Caco-2 (cell line): Measurements from ENCODE around the gene GALNTL6. TPM values are rescaled to one million over a fixed set of nuclear protein-coding genes. Genes with fewer than 3 reads are reported as not detected.

Experiments used
- BruUV-seq: library from RNA; stranded (reverse); fragments of 400-500 nt; replicated peaks from 2 replicates; lab custom pipeline; 2021; lab: Mats Ljungman, UMichigan
- CTCF ChIA-PET: fragments of 300-600 bp; sonication (Branson Sonifier 250); formaldehyde crosslinking; loops from one replicate; lab custom pipeline; 2022; ENCODE audit warnings: antibody characterized with exemption; lab: Charles Lee
- POLR2A ChIA-PET: fragments of 300-600 bp; sonication (Branson Sonifier 250); formaldehyde crosslinking; loops from one replicate; lab custom pipeline; 2022; ENCODE audit warnings: antibody characterized with exemption; lab: Charles Lee
- DNase-seq, 2 experiments: peaks; one replicate each; pipeline versions ENCODE4 v3.0.0 to v3.0.0-alpha.2; 2020 to 2022
- H3K27me3 ChIP-seq: replicated peaks from 2 replicates; pipeline ENCODE4 v1.6.0; 2011; ENCODE audit warnings: low read length; ENCODE audit not compliant: control insufficient read depth, insufficient read depth
- H3K36me3 ChIP-seq: 2 replicates; pipeline ENCODE4 v1.5.1; 2011; ENCODE audit warnings: low read length; ENCODE audit not compliant: control insufficient read depth, insufficient read depth
- H3K4me1 ChIP-seq: fragments of 250-450 bp; sonication (Bioruptor Pico); 2 replicates; pipeline ENCODE4 v1.5.1; 2020; ENCODE audit warnings: mild to moderate bottlenecking
- H3K4me3 ChIP-seq: 2 replicates; pipeline ENCODE4 v1.5.1; 2011; ENCODE audit warnings: low read depth, mild to moderate bottlenecking, control low read depth, low read length
- H3K9me3 ChIP-seq: fragments of 250-450 bp; sonication (Bioruptor Pico); 2 replicates; pipeline ENCODE4 v1.5.1; 2020; ENCODE audit warnings: mild to moderate bottlenecking, moderate library complexity
- H3K27ac Mint-ChIP-seq: one replicate; pipeline ENCODE4 v1.8.0; 2022; ENCODE audit warnings: mixed read lengths; ENCODE audit not compliant: unreplicated experiment
- H3K27me3 Mint-ChIP-seq: one replicate; pipeline ENCODE4 v1.8.0; 2022; ENCODE audit warnings: mixed read lengths; ENCODE audit not compliant: insufficient read depth, unreplicated experiment
- H3K36me3 Mint-ChIP-seq: one replicate; pipeline ENCODE4 v1.8.0; 2022; ENCODE audit warnings: mild to moderate bottlenecking, mixed read lengths; ENCODE audit not compliant: insufficient read depth, unreplicated experiment
- H3K4me1 Mint-ChIP-seq: one replicate; pipeline ENCODE4 v1.8.0; 2022; ENCODE audit warnings: low read depth, mixed read lengths; ENCODE audit not compliant: unreplicated experiment
- H3K4me3 Mint-ChIP-seq: one replicate; pipeline ENCODE4 v1.8.0; 2022; ENCODE audit warnings: mild to moderate bottlenecking, moderate library complexity, mixed read lengths; ENCODE audit not compliant: unreplicated experiment
- H3K9me3 Mint-ChIP-seq: one replicate; pipeline ENCODE4 v1.8.0; 2022; ENCODE audit warnings: mixed read lengths; ENCODE audit not compliant: unreplicated experiment
- CTCF ChIP-seq, 2 experiments: fragments of 200-600 bp in 1 of 2; IDR thresholded peaks; 1 replicate in 1 of 2; 2 replicates in 1 of 2; pipeline versions ENCODE4 v1.5.1 to v1.8.0; 2011 to 2022; ENCODE audit warnings: antibody characterized with exemption in 1 of 2, control low read depth in 1 of 2, inconsistent platforms in 1 of 2, low read depth in 1 of 2, low read length in 1 of 2, mild to moderate bottlenecking in 1 of 2, moderate library complexity in 1 of 2; ENCODE audit not compliant: insufficient read depth in 1 of 2, severe bottlenecking in 1 of 2, unreplicated experiment in 1 of 2
- intact Hi-C: fragments of 100-400 bp; cut with micrococcal nuclease; formaldehyde crosslinking; loops from one replicate; pipeline ENCODE4 v1.10.0; 2022; ENCODE audit not compliant: unreplicated experiment
- total RNA-seq: library from RNA; stranded (reverse); gene quantifications from 2 replicates; pipeline ENCODE4 v1.2.3, GENCODE V29; 2022

The GALNTL6 gene
- total RNA-seq, 1 experiment from 2014 or later = not detected

- Mint-ChIP-seq H3K4me3 (no peak overlapping the region), H3K27me3 (no peaks in the 10 kb centered on the region), H3K27ac (no peak overlapping the region), H3K36me3 (no peaks in the 10 kb centered on the region), H3K4me1 (peaks cover 7% of the 10 kb centered on the region), H3K9me3 (no peaks in the 10 kb centered on the region)
- no peaks in the 10 kb centered on the region for H3K27me3 ChIP-seq
- no TSS peak for BruUV-seq
- no peaks in the 10 kb centered on the region; the same call in 1 of the 2 replicates for H3K4me1 ChIP-seq
- no peak for TF ChIP-seq CTCF (IDR thresholded peaks at IDR 0.05; ENCODE audit: insufficient read depth in 1 of 2, low read depth in 1 of 2, low read length in 1 of 2, severe bottlenecking in 1 of 2, unreplicated experiment in 1 of 2)
- H3K36me3 ChIP-seq = no peaks in the 10 kb centered on the region
- ChIA-PET POLR2A (no interaction called here), CTCF (no interaction called here)
- intact Hi-C loops = no loop called here
- H3K4me3 ChIP-seq = no peak overlapping the region
- no peak for DNase-seq
- H3K9me3 ChIP-seq = no peaks in the 10 kb centered on the region; the same call in 1 of the 2 replicates
Measured at GRCh38 chr4:172141025-172141424, 327.8 kb downstream of the GALNTL6 start.

- Mint-ChIP-seq H3K4me1 (peaks cover 7% of the 10 kb centered on the region), H3K27me3 (no peaks in the 10 kb centered on the region), H3K4me3 (no peak overlapping the region), H3K9me3 (no peaks in the 10 kb centered on the region), H3K36me3 (no peaks in the 10 kb centered on the region), H3K27ac (no peak overlapping the region)
- CTCF ChIA-PET = no interaction called here
- Histone ChIP-seq H3K9me3 (no peaks in the 10 kb centered on the region; the same call in 1 of the 2 replicates), H3K27me3 (no peaks in the 10 kb centered on the region), H3K36me3 (no peaks in the 10 kb centered on the region), H3K4me1 (no peaks in the 10 kb centered on the region; the same call in 1 of the 2 replicates), H3K4me3 (no peak overlapping the region)
- no TSS peak for BruUV-seq
- no peak for TF ChIP-seq CTCF (IDR thresholded peaks at IDR 0.05; ENCODE audit: insufficient read depth in 1 of 2, low read depth in 1 of 2, low read length in 1 of 2, severe bottlenecking in 1 of 2, unreplicated experiment in 1 of 2)
- POLR2A ChIA-PET = no interaction called here
- intact Hi-C loops = no loop called here
- DNase-seq = no peak
Measured at GRCh38 chr4:172142281-172142741, 329.1 kb downstream of the GALNTL6 start.

GRCh38 chr4:172143605-172144314, 330.6 kb downstream of the GALNTL6 start:
- CTCF ChIA-PET = no interaction called here
- TF ChIP-seq CTCF (IDR thresholded peaks at IDR 0.05; ENCODE audit: insufficient read depth in 1 of 2, low read depth in 1 of 2, low read length in 1 of 2, severe bottlenecking in 1 of 2, unreplicated experiment in 1 of 2) = no peak
- no peak overlapping the region for H3K27ac Mint-ChIP-seq

More at GRCh38 chr4:172143605-172144314, 330.6 kb downstream of the GALNTL6 start:
- no peaks in the 10 kb centered on the region for H3K9me3 Mint-ChIP-seq
- no peaks in the 10 kb centered on the region for H3K36me3 ChIP-seq
- no peaks in the 10 kb centered on the region for H3K27me3 Mint-ChIP-seq
- DNase-seq = no peak
- H3K36me3 Mint-ChIP-seq = no peaks in the 10 kb centered on the region
- intact Hi-C loops = no loop called here
- H3K4me3 Mint-ChIP-seq = no peak overlapping the region
- H3K4me3 ChIP-seq = no peak overlapping the region
- no peaks in the 10 kb centered on the region; the same call in 1 of the 2 replicates for H3K4me1 ChIP-seq
- no peaks in the 10 kb centered on the region for H3K27me3 ChIP-seq
- POLR2A ChIA-PET = no interaction called here
- BruUV-seq = no TSS peak
- H3K4me1 Mint-ChIP-seq = peaks cover 7% of the 10 kb centered on the region
- no peaks in the 10 kb centered on the region; the same call in 1 of the 2 replicates for H3K9me3 ChIP-seq
